ENCODE measurements around the gene SHMT2.
"Not testable (repeated sequence)": the region's sequence is repeated elsewhere in the genome, so short reads cannot be mapped to it uniquely, and the experiment has no call there.

Gene SHMT2

DNA sequence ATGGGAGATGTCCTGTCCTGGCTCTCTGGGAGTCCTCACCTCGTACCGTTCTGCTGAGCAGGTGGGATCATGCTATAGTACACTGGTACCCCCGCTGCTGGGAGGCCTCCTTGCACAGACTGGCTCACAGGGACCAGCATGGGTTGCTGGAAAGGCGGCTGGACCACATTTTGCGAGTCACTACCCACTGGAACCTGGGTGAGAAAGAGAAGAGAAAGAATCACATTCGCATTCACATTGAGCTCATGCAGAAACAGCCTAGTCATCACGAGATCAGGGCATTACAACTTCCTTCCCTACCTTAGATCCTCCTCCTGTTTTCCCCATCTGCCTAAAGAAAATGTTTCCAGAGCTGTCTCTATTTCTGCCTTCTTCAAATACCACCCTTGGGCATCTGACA is 38.8 kb downstream of the SHMT2 start:
- H3K4me3 ChIP-seq (replicated peaks; ENCODE audit: low read depth, low read length), result no peak overlapping the region
- no peak for DNase-seq (ENCODE audit: low read depth)
- TF ChIP-seq, protein P1, sequence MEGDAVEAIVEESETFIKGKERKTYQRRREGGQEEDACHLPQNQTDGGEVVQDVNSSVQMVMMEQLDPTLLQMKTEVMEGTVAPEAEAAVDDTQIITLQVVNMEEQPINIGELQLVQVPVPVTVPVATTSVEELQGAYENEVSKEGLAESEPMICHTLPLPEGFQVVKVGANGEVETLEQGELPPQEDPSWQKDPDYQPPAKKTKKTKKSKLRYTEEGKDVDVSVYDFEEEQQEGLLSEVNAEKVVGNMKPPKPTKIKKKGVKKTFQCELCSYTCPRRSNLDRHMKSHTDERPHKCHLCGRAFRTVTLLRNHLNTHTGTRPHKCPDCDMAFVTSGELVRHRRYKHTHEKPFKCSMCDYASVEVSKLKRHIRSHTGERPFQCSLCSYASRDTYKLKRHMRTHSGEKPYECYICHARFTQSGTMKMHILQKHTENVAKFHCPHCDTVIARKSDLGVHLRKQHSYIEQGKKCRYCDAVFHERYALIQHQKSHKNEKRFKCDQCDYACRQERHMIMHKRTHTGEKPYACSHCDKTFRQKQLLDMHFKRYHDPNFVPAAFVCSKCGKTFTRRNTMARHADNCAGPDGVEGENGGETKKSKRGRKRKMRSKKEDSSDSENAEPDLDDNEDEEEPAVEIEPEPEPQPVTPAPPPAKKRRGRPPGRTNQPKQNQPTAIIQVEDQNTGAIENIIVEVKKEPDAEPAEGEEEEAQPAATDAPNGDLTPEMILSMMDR (IDR thresholded peaks at IDR 0.05; ENCODE audit: low read length, missing control alignments), result no peak

GRCh38 chr12:57270966-57271470 is 41.5 kb downstream of the SHMT2 start:
- DNase-seq (ENCODE audit: low read depth), result no peak
- no peak overlapping the region for H3K4me3 ChIP-seq (replicated peaks; ENCODE audit: low read depth, low read length)
- TF ChIP-seq, protein P1 (IDR thresholded peaks at IDR 0.05; ENCODE audit: low read length, missing control alignments), result no peak

DNA sequence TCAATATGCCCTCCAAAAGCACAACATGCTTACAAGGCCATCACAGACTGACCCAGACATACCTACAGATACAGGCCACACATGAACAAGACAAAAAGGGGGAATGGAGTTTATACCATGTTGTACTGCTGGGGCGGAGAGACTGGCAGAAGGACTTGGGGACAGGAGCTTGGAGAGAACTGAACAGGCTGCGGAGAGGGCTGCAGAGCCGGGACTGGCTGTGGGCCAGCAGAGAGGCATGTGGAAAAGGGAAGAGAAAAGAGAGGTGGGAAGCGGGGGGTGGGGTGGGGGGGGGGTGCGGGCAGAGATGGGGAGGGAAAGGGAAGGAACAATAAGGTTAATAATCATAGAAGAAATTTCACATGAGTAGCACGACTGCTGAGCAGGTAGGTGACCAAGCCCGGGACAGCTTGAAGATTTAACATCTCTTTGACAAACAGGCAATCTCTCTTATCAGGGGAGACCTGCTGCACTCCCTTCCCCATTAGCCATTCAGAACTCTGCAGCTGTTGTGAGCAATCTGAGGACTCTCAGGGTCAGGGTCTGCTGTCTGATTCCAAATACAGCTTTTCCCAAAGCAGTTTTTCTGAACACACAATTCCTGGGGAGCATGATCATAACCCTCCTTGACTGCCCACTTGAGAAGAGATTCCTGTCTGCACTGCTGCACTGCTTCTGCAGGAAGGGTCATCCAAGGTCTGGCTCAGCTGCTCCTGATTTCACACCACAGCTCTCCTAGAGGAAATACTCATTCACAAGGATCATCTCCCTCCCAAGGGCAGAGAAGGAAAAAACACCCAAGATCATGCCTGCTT is 43.0 kb downstream of the SHMT2 start:
- peak; percentile 36 for DNase-seq (ENCODE audit: low read depth)

DNA sequence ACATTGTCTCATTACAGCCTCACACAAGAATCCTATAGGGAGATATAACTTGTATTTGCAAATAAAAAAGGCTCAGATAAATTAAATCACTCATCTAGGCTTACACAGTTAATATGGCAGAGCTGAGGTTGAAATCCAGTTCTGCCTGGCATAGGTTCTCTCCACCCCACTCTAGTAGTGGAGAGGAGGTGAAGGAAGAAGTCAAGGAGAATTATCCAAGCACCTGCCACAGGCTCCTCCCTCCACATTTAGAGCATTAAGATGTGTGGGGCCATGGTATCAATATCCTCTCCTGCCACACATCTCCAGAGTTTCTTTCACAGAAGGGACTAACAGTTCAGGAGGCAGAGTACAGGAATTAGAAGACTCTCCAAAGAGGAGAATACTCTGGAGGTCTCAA is 44.0 kb downstream of the SHMT2 start:
- no peak for DNase-seq (ENCODE audit: low read depth)
- TF ChIP-seq, protein P1 (IDR thresholded peaks at IDR 0.05; ENCODE audit: low read length, missing control alignments), result no peak
- H3K4me3 ChIP-seq (replicated peaks; ENCODE audit: low read depth, low read length), result no peak overlapping the region

More for the DNA sequence above, 43.0 kb downstream of the SHMT2 start:
- no peak overlapping the region for H3K4me3 ChIP-seq (replicated peaks; ENCODE audit: low read depth, low read length)
- TF ChIP-seq, protein P1 (IDR thresholded peaks at IDR 0.05; ENCODE audit: low read length, missing control alignments), result no peak

DNA sequence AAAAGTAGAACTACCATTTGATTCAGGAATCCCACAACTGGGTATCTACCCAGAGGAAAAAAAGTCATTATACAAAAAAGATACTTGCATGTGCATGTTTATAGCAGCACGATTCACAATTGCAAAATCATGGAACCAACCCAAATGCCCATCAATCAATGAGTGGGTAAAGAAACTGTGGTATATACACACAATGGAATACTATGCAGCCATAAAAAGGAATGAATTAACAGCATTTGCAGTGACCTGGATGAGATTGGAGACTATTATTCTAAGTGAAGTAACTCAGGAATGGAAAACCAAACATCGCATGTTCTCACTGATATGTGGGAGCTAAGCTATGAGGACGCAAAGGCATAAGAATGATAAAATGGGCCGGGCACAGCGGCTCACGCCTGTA is 46.7 kb downstream of the SHMT2 start:
- not testable (repeated sequence) for DNase-seq (ENCODE audit: low read depth); H3K4me3 ChIP-seq (replicated peaks; ENCODE audit: low read depth, low read length)

DNA sequence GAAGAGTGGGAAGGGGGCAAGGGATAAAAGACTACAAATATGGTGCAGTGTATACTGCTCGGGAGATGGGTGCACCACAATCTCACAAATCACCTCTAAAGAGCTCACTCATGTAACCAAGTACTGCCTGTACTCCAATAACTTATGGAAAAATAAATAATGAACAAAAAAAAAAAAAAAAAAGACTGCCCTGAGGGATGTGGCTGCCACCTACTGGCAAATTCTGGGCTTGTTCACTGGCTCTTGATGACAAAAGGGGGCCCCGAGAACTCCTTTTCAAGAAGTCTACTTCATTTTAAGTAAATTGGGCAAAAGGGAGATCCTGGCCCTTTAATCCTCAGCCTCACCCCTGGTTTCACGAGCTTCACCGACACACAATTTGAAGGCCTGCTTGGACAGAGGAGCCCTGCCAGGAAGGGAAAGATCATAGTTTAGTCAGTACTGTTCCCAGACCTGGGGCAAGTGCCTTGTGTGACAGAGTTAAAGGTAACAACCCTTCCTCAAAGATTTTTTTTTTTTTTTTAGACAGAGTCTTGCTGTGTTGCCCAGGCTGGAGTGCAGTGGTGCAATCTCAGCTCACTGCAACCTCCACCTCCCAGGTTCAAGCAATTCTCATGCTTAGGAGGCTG is 47.5 kb downstream of the SHMT2 start:
- DNase-seq (ENCODE audit: low read depth), result peak; percentile 51
- H3K4me3 ChIP-seq (replicated peaks; ENCODE audit: low read depth, low read length), result no peak overlapping the region

More for the DNA sequence above, 47.5 kb downstream of the SHMT2 start:
- TF ChIP-seq, protein P1 (IDR thresholded peaks at IDR 0.05; ENCODE audit: low read length, missing control alignments), result peak; percentile 55
